Measurements from ENCODE around the gene CBFA2T3.

DNA sequence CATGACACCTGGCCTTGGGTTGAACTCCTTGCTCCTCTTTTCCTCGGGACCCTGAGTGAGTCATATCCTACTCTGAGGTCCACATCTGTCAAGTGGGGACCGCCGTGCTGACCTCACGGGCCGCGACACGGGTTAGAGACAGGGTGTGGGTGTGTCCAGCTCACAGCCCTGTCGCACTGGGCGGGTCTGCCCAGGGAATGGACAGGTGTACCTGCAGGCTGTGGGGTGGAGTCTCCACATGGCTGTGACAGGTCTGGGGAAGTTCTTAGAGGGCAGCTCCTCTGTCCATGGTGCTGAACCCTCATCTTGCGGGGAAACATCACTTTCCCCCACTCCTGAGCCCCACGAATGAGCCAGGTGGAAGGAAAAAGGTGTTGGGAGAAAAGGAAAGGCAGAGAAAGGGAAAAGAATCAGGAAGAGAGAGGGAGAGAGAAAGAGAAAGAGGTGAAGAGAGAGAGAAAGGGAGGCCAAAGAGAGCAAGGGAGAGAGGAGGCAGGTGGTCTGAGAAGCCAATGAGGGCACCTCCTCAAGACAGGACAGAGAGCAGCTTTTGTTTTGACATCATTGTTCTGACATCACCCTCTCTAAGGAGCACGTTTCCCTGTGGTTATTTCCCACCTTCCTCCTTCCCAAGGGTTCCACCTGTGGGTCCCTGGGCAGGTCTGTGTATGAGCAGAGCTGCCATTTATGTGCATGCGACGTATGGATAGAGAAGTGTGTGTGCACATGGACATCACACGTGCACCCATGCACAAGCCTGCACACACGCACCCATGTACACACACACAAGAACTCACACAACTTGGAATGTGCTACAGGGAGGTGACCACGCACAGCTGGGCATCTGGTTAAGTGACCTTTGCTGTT is 32.6 kb upstream of the CBFA2T3 start:
- TF ChIP-seq CTCF (conservative IDR thresholded peaks at IDR 0.05; ENCODE audit: low read length), result no peak
- TF ChIP-seq EZH2phosphoT487 (IDR thresholded peaks at IDR 0.05; ENCODE audit: borderline replicate concordance), result no peak

All from Loucy (cell line).